ENCODE results near the gene RASSF5.
"Not testable (repeated sequence)": the region's sequence is repeated elsewhere in the genome, so short reads cannot be mapped to it uniquely, and the experiment has no call there.

The RASSF5 gene

DNA sequence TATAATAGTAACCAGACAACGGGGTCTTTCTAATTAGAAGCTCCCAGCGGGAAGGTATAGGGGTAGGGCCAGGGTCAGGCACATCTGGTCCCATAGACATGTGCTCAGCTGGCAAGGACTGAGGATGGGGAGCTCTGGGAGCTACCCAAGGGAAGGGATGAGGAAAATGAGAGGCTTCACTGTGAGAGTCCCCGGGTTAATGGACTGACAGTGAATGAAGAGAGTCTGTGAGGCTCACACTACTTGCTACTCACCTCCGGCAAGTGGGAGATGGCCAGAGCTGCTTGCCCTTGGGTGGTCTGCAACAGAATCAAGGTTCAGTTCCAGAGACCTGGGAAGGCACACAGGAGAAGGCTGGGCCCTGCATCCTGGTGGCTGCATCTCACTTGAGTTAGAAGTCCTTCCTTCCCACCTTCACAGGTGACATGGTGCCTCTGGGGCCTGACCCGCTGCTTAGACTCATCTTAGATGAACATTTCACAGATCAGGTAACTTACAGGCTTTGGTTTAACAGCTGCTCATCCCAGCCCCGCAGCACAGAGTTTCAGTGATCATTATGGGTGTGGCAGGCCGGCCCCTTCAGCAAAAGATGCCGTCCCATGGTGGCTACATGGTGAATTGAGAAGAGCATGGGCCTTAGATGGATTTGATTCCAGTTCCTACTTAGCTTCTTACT, 73.2 kb downstream of the RASSF5 start:
- peaks cover 79% of the 10 kb centered on the region for H4K20me1 ChIP-seq (ENCODE audit: insufficient read depth, low read length)
- H3K27ac ChIP-seq (ENCODE audit: low read length) = peak overlapping the region; percentile 76
- peak overlapping the region; percentile 37; the same call in 1 of the 2 replicates for H3K9ac ChIP-seq (ENCODE audit: low read length)
- peaks cover 44% of the 10 kb centered on the region for H3K36me3 ChIP-seq (replicated peaks; ENCODE audit: low read depth, low read length)
- peaks cover 64% of the 10 kb centered on the region for H3K4me1 ChIP-seq (ENCODE audit: low read length)
- H2AFZ ChIP-seq (ENCODE audit: low read depth, low read length) = no peak overlapping the region
- H3K4me3 ChIP-seq (ENCODE audit: low read length) = peak overlapping the region; percentile 37
- no peaks in the 10 kb centered on the region for H3K9me3 ChIP-seq (ENCODE audit: insufficient read depth, low read length)
- no peaks in the 10 kb centered on the region for H3K27me3 ChIP-seq (ENCODE audit: low read depth, low read length)
- H3K4me2 ChIP-seq (ENCODE audit: low read length) = peak overlapping the region; percentile 66
- no peak for TF ChIP-seq CTCF (IDR thresholded peaks at IDR 0.05; ENCODE audit: low read depth, low read length)
- no peak for TF ChIP-seq EZH2phosphoT487 (IDR thresholded peaks at IDR 0.05; ENCODE audit: low read depth)
- H3K79me2 ChIP-seq (ENCODE audit: low read length) = peaks cover 73% of the 10 kb centered on the region

GRCh38 chr1:206581114-206581497, 73.8 kb downstream of the RASSF5 start:
- H3K4me3 ChIP-seq (ENCODE audit: low read length); H3K27ac ChIP-seq (ENCODE audit: low read length); H3K9ac ChIP-seq (ENCODE audit: low read length); H3K27me3 ChIP-seq (ENCODE audit: low read depth, low read length); H3K4me2 ChIP-seq (ENCODE audit: low read length); H2AFZ ChIP-seq (ENCODE audit: low read depth, low read length); H3K9me3 ChIP-seq (ENCODE audit: insufficient read depth, low read length): not testable (repeated sequence)
- Histone ChIP-seq H3K79me2 (ENCODE audit: low read length) (peaks cover 68% of the 10 kb centered on the region), H3K36me3 (replicated peaks; ENCODE audit: low read depth, low read length) (peaks cover 49% of the 10 kb centered on the region), H3K4me1 (ENCODE audit: low read length) (peaks cover 59% of the 10 kb centered on the region), H4K20me1 (ENCODE audit: insufficient read depth, low read length) (peaks cover 73% of the 10 kb centered on the region)

DNA sequence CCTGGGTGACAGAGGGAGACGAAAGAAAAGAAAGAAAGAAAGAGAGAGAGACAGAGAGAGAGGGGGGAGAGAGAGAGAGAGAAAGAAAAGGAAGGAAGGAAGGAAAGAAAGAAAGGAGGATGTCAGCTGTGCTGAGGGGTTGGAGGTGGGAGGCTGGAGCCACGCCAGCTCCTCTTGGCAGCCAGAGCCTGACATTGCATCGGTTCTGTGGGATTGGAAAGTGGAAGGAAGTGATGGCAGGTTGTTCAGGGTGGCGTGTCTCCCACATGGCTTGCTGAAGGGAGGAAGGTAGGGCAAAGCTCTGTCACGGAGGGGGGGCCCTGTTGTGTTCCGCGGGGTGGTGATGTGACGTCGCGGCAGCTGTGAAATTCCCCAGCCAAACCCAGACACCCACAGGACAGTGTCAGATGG, 74.2 kb downstream of the RASSF5 start:
- peaks cover 63% of the 10 kb centered on the region for H3K79me2 ChIP-seq (ENCODE audit: low read length)
- peaks cover 54% of the 10 kb centered on the region for H3K36me3 ChIP-seq (replicated peaks; ENCODE audit: low read depth, low read length)
- no peak overlapping the region for H3K27ac ChIP-seq (ENCODE audit: low read length)

DNA sequence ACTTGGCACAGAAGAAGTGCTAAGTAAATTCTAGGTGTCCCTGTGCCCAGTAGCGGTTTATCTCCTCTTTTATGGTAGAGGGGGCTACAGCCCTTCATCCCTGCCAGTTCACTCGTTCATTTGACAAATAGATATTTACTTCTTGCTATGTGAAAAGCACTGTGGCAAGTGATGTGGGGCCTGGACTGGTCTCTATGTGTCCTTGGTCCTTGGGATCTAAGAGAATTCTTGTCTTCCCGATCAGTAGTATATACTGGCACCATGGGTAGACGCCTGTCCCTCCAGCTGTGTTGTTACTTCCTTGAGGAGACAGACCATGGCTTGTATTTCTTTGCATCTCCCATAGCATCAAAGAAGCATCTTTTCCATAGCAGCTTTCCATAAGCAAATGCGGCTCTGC, 75.2 kb downstream of the RASSF5 start:
- Histone ChIP-seq H3K79me2 (ENCODE audit: low read length) (peaks cover 53% of the 10 kb centered on the region), H3K4me2 (ENCODE audit: low read length) (no peak overlapping the region), H3K27ac (ENCODE audit: low read length) (no peak overlapping the region), H2AFZ (ENCODE audit: low read depth, low read length) (no peak overlapping the region), H3K9me3 (ENCODE audit: insufficient read depth, low read length) (no peaks in the 10 kb centered on the region), H3K4me3 (ENCODE audit: low read length) (no peak overlapping the region), H3K36me3 (replicated peaks; ENCODE audit: low read depth, low read length) (peaks cover 58% of the 10 kb centered on the region), H3K4me1 (ENCODE audit: low read length) (peaks cover 50% of the 10 kb centered on the region), H3K27me3 (ENCODE audit: low read depth, low read length) (no peaks in the 10 kb centered on the region), H4K20me1 (ENCODE audit: insufficient read depth, low read length) (peaks cover 59% of the 10 kb centered on the region), H3K9ac (ENCODE audit: low read length) (no peak overlapping the region)
- TF ChIP-seq EZH2phosphoT487 (IDR thresholded peaks at IDR 0.05; ENCODE audit: low read depth) (no peak), CTCF (IDR thresholded peaks at IDR 0.05; ENCODE audit: low read depth, low read length) (no peak)

More for the DNA sequence above, 74.2 kb downstream of the RASSF5 start:
- Histone ChIP-seq H3K9me3 (ENCODE audit: insufficient read depth, low read length) (no peaks in the 10 kb centered on the region), H3K4me1 (ENCODE audit: low read length) (peaks cover 55% of the 10 kb centered on the region), H3K9ac (ENCODE audit: low read length) (no peak overlapping the region), H3K4me2 (ENCODE audit: low read length) (no peak overlapping the region), H4K20me1 (ENCODE audit: insufficient read depth, low read length) (peaks cover 69% of the 10 kb centered on the region), H3K27me3 (ENCODE audit: low read depth, low read length) (no peaks in the 10 kb centered on the region), H2AFZ (ENCODE audit: low read depth, low read length) (no peak overlapping the region), H3K4me3 (ENCODE audit: low read length) (no peak overlapping the region)
- TF ChIP-seq CTCF (IDR thresholded peaks at IDR 0.05; ENCODE audit: low read depth, low read length) = no peak
- TF ChIP-seq EZH2phosphoT487 (IDR thresholded peaks at IDR 0.05; ENCODE audit: low read depth) = no peak
